HEK293T (cell line): Measurements from ENCODE around the gene GGT1.
"Not testable (repeated sequence)": the region's sequence is repeated elsewhere in the genome, so short reads cannot be mapped to it uniquely, and the experiment has no call there.

Experiments used
- CTCF ChIA-PET: fragments of 350-600 bp; formaldehyde crosslinking; extraction: SDS; loops from one replicate; lab custom pipeline; 2021; ENCODE audit warnings: antibody characterized with exemption, inconsistent platforms; lab: Yijun Ruan, JAX
- POLR2A ChIA-PET: fragments of 350-600 bp; formaldehyde crosslinking; extraction: SDS; loops from one replicate; lab custom pipeline; 2020; ENCODE audit warnings: antibody characterized with exemption, inconsistent platforms; lab: Yijun Ruan, JAX
- DNase-seq: peaks from one replicate; pipeline ENCODE4 v3.0.0; 2012; ENCODE audit warnings: mixed read lengths; ENCODE audit errors: extremely low spot score

Gene GGT1

GRCh38 chr22:24646756-24647155, 43.8 kb downstream of the GGT1 start:
- DNase-seq, result not testable (repeated sequence)

GRCh38 chr22:24649371-24649770, 46.4 kb downstream of the GGT1 start:
- CTCF ChIA-PET, DNase-seq, POLR2A ChIA-PET: not testable (repeated sequence)

More at GRCh38 chr22:24646756-24647155, 43.8 kb downstream of the GGT1 start:
- POLR2A ChIA-PET, CTCF ChIA-PET: not testable (repeated sequence)

- POLR2A ChIA-PET, CTCF ChIA-PET, DNase-seq: not testable (repeated sequence)
Observed at GRCh38 chr22:24650884-24651283, 47.9 kb downstream of the GGT1 start.

- POLR2A ChIA-PET, CTCF ChIA-PET: not testable (repeated sequence)
Observed at GRCh38 chr22:24665395-24665794, 62.4 kb downstream of the GGT1 start.

GRCh38 chr22:24667904-24668303, 64.9 kb downstream of the GGT1 start:
- CTCF ChIA-PET, DNase-seq, POLR2A ChIA-PET: not testable (repeated sequence)

More at GRCh38 chr22:24665395-24665794, 62.4 kb downstream of the GGT1 start:
- not testable (repeated sequence) for DNase-seq

GRCh38 chr22:24672532-24672931, 69.5 kb downstream of the GGT1 start:
- DNase-seq, result not testable (repeated sequence)

More at GRCh38 chr22:24672532-24672931, 69.5 kb downstream of the GGT1 start:
- CTCF ChIA-PET, POLR2A ChIA-PET: not testable (repeated sequence)
